Activated CD4-positive, alpha-beta T cell treated with anti-CD3 and anti-CD28 coated beads, Interleukin-2, Interleukin-6, amounts not matched to agents 100 ng/mL and 50 ng/mL, durations not matched to agents 16 hours and 8 hours (primary cell): ENCODE measurements around the gene GXYLT1.
"Not testable (repeated sequence)": the region's sequence is repeated elsewhere in the genome, so short reads cannot be mapped to it uniquely, and the experiment has no call there.

Experiments used
- DNase-seq: peaks from one replicate; pipeline ENCODE4 v3.0.0-alpha.2; 2020

The GXYLT1 gene

DNA sequence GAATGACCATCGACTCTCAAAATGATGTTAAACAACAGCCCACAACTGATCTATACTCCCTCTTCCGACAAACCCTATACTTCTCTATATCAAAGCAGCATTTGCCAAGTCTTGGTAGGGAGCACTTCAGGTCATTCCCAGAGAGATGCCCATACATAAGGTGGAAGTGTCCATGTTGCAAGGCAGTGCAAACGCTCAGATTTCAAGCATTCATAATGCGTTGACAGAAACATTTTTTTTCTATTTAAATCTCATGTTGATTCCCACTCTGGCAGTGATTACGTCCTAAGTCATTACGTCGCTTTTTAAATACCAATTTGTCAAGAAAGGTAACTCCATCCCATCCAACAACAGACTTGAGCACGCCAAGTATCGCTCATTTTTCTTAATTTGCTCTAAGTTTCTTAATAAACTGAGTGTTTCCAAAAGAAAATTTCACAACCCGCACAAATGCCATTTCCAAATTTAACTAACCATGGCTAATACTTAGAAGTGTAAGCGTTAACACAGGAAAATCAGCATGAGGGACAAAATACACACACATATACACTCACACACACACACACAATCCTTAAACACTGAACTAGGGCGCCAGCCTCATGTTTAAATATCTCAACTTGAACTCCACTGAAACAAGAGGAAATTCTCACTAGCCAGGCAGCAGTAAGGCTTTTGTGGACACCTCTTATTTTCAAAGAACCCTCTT lies 1.1 kb downstream of the GXYLT1 start:
- DNase-seq: peak; percentile 15

DNA sequence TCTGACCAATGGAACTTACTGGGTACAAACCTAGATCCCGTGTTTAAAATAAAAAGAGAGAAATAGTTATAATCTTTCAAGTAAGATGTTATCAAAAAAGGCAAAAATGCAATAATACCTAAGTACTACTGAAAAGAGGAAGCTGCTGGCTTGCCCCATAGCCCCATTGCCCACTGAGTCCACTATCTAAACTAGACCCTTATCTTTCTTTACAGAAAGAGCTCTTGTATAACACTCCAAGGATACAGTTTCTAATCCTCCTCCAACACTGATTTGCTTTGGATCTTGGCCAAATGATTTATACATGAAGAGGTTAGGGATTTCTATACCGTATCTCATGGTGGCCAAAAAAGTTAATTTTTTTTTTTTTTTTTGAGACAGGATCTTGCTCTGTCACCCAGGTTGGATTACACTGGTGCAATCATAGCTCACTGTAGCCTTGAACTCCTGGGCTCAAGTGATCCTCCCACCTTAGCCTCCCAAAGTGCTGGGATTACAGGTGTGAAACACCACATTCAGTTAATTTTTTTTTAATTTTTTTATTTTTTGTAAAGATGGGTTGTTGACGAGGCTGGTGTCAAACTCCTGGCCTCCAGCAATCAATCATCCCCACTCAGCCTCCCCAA lies 2.6 kb downstream of the GXYLT1 start:
- DNase-seq: no peak

DNA sequence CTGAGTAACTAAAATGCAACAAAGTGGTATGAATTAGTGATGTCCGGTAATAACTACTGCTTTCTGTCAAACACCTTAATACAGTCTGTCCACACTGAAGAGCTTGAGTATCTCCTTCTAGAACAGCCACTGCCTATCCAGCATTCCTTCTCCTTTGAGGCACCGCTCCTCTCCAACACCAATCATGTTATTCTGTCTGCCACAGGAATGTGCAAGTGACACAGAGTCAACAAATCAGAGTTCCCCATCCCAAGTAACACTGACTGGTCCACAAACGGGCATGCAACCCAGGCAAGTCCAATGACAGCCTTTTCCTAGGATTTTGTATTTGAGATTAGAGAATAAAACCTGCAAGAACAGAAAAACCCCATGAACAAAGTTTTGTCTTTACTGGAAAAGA lies 3.8 kb downstream of the GXYLT1 start:
- DNase-seq: no peak

DNA sequence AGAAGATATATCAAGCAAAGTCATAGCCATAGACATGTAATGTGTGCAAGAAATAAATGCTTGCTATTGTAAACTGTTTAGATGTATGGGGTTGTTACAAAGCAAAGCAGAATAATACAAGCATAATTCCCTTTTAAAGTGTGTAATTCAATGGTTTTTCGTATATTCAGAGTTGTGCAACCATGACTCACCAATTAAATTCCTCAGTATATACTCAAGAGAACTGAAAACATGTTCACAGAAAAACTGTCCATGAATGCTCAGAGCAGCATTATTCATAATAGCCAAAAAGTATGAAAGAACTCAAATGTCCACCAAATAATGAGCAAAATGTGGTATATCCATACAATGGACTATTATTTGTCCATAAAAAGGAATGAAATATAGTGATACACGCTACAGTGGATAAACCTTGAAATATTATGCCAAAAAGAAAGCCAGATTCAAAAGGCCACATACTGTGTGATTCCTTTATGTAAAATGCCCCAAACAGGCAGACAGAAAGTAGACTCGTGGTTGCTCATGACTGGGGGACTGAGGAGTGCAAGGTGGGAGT lies 9.3 kb downstream of the GXYLT1 start:
- no peak for DNase-seq

DNA sequence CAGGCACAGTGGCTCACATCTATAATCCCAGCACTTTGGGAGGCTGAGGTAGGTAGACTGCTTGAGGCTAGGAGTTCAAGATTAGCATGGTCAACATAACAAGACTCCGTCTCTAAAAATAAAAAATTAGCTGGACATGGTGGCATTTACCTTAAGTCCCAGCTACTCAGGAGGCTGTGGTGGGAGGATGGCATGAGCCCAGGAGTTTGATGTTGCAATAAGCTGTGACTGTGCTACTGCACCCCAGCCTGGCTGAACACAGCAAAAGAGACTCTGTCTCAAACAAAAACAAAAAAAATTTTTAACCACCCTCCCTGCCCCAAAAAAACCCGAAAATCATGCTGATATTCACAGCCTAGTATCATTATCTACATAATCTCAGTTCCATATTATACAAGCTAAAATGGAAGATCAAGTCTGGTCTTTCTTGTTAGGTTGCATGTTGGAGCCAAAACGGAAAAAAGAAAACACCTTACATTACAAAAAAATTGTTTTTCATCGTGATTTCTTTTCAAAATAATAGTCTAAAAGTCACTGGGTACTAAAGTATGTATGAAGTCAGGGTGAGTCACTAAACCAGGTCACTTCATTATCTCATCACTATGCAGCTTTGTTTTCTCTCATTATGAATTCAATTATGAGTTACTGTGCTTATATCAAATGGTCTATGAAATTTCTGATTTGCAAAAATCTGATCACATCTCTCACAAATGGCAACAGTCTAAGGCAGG lies 13.8 kb downstream of the GXYLT1 start:
- no peak for DNase-seq

DNA sequence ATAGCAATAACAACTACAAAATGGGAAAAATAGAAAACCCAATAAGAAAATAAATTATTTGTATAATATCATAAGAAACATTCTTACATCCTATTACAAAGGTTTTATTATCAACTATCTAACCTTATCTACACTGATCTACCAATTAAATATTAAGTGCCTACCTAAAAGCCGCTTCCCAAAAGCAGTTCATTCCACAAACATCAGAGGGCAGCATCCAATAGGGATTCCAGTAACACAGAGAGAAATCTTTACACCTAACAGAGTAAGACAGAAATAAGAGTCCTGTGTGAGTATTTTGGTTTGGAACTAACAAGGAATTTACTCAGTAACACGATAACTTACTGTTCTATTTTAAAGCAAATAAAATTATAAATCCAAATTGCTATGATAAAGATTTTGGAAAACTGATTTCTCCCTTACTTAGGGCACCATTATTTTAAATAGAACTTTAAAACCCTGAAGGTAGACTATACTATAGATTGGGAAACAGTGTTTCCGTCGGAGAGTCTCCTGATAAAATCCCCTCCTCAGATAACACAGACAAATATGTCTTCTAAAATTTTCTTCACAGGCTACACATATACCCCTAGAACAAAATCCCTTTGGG lies 15.0 kb downstream of the GXYLT1 start:
- peak; percentile 23 for DNase-seq

DNA sequence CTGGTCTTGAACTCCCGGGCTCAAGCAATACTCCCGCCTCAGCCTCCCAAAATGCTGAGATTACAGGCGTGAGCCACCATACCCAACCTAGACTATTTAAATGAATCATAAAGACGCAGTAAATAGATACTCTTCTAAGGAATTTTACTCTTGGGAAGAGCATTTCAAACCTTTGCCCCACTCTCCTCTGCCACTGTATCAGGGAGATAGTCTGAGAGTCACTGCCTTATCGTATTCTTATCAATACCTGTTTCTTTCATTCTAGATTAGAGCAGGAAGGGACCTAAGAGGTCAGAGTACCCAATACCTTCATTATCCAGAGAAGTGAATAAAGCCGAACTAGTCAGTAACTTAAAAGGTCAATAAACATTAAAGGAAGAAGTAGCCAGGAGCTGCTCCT lies 15.8 kb downstream of the GXYLT1 start:
- DNase-seq: no peak

DNA sequence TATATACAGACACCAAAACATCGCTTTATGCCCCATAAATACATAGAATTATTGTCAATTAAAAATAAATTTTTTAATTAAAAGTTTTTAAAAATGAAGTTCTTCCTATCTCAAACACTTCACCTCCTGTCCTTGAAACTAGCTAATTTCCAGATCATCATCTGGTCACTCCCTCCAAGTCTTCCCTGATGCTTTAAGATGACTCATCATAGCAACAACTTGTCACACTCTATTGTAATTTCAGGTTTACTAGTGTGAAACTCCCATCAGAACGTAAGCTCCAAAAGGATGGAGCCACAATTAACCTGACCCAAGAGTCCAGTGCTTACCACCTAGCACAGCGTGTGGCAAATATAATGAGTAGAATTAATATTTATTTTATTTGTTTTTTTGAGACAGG lies 16.3 kb downstream of the GXYLT1 start:
- DNase-seq: no peak

DNA sequence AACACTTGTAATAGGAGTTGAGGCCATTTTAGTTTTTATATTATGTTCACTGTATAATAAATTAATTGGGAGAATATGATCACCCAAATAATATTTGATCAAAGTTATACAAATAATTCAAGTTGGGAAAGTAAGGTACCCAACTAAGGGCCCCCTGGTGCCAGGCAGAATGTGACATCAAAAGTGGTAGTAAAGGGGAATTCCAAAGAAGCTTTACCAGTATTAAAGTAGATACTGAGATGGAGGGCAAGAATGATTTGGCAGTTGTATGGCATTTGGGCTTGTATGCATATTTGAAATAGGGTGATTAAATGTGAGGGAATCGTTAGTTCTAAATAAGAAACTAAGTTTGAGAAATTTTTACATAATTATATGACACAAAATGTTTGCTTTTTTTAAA lies 17.7 kb downstream of the GXYLT1 start:
- DNase-seq: no peak

DNA sequence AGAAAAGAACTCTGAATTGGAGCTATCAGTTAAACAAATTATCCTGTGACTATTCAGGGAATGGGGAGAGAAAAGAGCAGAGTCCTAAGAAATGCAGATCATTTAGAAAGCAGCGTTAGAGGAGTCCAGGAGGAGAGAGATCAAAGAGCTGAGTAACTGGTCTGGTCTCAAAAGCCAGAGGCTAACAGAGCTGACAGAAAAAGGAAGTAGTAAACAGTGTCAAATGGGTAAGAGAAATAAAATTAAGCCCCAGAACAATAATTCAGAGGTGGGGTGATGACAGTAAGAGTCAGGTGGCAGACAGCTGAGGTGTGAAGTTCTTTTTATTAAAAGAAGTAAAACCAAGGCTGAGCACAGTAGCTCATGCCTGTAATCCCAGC lies 19.3 kb downstream of the GXYLT1 start:
- DNase-seq: no peak

DNA sequence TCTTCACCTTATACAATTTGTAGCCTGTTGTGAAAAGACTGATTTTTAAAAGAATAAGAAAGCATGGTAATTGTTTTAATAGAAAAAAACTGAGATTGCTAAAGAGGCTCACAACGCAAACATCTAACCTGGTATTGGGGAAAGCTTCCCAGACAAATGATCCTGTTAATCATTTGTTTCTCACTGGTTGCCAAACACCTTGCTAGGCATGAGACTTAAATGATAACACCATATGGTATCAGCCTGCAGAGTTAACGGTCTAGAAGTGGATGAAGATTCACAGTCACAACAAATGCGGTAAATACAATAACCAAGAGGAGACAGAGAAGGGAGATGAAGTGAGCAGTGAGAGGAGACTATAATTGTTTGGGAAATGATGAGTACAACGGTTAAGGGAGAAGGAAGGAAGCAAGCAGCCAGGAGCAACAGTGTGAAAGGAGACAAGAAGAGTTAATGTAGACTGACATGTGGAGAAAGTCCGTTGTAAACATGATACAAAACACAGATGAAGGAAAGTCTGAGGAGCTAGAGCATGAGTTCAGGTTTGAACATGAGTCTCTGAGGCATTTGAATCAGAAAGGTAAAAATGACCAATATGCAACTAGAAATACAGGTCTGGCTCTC lies 19.8 kb downstream of the GXYLT1 start:
- DNase-seq: no peak

DNA sequence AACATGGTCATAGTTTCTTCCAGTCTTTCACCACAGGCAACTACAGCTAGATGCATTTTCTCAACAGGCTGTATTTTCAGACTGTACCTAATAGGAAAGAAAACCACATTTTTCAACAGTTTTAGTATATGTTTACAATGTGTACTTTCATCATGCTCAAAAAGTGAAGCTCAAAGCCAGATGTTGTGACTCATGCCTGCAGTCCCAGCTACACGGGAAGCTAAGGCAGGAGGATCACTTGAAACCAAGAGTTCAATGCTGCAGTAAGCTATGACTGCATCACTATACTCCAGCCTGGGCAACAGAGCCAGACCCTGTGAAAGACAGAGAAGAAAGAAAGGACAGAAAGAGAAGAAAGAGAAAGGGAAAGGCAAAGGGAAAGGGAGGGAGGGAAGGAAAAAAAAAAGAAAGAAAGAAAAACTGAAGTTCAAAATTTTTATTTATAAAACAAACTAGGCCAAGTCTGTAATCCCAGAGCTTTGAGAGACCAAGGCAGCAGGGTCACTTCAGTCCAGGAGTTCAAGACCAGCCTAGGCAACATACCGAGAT lies 25.5 kb downstream of the GXYLT1 start:
- DNase-seq: peak; percentile 44

DNA sequence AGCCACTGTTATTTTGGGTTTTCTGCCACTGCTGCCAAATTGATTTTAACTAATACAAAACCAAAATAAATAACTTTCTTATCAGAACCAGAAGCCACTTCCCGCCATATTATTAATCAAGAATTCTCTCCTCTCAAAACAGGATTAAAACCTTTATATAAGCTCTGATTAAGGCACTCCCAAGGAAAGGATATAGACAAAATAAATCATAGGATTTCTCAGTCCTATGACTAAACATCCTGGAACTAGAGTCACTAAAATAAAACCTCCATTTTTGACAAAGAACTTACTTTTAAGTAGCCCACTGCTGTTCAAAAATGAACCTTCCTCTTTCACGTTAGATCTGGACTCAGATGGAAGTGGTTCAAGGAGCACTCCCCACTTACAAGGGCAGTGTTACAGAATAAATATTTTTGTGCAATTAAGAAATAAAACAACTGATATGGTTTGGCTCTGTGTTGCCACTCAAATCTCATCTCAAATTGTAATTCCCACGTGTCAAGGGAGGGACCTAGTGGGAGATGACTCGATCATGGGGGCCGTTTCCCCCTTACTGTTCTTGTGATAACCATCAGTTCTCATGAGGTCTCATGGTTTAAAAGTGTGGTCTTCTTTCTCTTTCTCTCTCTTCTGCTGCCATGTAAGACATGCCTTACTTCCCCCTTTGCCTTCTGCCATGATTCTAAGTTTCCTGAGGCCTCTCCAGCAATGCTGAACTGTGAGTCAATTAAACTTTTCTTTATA lies 26.4 kb downstream of the GXYLT1 start:
- DNase-seq: no peak

DNA sequence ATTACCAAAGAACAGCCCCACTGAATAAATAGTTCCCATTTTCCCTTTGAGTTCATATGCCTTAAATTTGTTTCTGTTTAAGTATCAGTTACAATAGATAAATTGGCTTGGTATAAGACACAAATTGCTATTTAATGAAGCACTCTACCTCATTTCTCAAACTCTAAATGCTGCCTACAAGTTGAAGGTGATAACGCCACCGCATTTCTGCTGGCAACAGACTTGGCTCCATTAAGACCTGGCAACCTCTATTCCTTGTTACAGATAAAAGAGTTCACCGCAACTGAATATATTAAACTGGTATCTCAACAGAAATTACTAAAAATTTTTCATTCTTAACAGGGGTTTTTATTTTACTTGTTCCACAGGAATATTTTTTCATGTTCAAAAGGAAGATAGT lies 35.6 kb downstream of the GXYLT1 start:
- DNase-seq: no peak

DNA sequence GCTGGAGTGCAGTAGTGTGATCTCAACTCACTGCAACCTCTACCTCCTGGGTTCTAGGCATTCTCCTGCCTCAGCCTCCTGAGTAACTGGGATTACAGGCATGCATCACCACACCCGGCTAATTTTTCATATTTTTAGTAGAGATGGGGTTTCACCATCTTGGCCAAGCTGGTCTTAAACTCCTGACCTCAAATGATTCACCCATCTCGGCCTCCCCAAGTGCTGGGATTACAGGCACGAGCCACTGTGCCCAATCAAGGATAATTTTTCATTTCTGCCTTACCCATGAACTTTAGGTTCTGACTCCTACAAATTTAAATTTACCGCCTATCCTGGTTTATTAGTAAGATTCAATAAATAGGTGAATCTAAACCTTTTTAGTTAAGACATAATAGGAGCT lies 37.9 kb downstream of the GXYLT1 start:
- not testable (repeated sequence) for DNase-seq

DNA sequence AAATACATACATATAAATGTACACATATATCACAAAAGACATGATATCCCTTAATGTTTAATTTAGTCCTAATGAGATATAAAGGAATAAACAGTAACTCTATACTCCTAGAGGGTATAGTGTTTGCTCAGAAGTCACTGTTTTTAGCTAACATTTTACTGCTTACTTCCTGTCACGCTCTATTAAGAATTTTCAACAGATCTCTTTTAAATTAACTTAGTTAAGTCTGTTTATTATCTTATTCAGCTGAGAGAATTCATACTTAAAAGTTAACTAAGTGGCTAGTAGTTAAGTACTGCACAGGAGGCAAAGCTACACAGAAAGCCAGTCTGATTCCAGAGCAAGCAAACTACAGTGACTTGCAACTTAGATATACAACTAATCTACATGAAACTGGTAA lies 39.9 kb downstream of the GXYLT1 start:
- DNase-seq: no peak

DNA sequence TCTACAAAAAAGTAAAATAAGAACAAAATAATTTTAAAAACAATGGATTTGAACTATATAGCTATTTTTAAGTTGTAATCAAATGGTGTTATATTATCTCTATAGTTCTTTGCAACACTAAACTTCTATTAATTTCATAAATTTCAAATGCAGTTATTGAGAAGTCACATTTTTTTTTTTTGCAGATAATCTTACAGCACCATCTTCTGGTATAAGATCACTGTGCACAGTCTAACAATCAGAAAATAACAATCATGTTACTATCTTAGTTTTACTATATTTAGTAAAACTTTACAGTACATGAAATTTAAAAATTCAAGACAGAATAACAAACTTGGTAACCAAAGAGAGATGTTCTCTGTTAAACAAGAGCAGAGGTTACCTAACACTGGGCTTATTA lies 40.6 kb downstream of the GXYLT1 start:
- no peak for DNase-seq

DNA sequence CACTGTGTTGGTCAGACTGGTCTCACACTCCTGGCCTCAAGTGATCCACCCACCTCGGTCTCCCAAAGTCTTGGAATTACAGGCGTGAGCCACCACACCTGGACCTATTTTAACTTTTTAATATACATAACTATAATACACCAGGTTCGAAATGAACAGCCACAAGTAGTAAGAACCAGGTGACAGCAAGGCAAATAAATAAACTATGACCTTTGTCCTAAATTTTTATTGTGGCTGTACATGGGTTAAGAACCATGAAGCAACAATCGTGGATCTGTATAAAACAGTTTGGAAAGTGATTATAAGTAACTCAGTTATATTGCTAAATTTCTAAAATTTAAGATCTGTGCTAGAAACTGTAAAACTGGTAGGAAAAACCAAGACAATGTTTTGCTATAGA lies 41.5 kb downstream of the GXYLT1 start:
- no peak for DNase-seq

DNA sequence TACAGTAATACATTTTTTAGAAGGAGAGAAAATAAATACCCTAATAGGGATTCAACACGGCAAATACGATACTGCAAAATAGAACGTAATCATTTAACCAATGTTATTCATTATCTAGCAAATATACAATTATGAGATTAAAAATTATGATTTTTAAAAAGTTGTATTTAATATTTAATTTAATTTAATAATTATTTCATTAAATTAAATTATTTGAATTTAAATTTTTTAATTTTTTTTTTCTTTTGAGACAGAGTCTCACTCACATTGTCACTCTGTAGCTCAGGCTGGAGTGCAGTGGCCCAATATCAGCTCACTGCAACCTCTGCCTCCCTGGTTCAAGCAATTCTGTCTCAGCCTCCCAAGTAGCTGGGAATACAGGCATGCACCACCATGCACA lies 42.0 kb downstream of the GXYLT1 start:
- no peak for DNase-seq

DNA sequence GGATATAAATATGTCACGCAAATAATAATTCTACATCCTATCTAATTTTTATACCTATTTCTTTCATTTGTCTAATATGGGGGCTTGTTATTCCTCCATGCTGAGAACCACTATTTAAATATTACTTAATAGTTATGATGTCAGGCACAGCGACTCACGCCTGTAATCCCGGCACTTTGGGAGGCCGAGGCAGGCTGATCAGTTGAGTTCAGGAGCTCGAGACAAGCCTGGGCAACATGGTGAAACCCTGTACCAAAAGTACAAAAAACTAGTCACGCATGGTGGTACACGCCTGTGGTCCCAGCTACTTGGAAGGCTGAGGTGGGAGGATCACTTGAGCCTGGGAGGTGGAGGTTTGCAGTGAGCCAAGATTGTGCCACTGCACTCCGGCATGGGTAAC lies 45.2 kb downstream of the GXYLT1 start:
- DNase-seq: no peak

DNA sequence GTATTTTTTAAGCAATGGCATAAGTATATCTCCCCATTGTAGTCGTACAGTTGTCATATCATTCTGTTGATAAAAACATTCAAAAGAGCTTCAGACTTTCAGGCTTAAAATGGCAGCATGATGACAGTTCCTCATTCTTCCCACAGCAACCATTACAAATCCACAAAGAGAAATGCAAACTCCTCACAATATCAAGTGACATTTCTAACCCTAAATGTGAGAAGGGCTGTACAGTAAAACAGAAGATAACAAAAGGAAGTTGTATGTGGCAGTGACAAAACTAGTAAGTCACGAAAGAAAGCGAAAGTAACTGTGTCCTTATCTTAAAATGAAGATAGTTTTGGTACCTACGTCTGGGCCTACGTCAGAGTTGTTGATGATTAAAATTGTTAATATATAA lies 46.7 kb downstream of the GXYLT1 start:
- peak; percentile 50 for DNase-seq

DNA sequence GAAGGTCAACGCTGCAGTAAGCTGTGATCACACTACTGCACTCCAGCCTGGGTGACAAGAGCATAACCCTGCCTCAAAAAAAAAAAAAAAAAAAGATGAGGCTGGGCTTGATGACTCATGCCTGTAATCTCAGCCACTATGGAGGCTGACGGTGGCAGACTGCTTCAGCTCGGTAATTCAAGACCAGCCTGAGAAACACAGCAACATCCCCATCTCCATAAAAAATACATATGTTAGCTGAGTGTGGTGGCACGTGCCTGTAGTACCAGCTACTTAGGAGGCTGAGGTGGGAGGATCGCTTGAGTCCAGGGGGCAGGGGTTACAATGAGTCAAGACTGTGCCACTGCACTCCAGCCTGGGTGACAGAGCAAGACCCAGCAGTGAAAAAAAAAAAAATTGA lies 50.4 kb downstream of the GXYLT1 start:
- peak; percentile 39 for DNase-seq
